NT2/D1 (cell line): ENCODE results near the gene TMC4.
"Not testable (repeated sequence)": the region's sequence is repeated elsewhere in the genome, so short reads cannot be mapped to it uniquely, and the experiment has no call there.

Experiments used
- DNase-seq: peaks from one replicate; pipeline ENCODE4 v3.0.0-alpha.2; 2011; ENCODE audit warnings: low read depth, low spot score
- H3K27me3 ChIP-seq: 2 replicates; pipeline ENCODE4 v1.6.0; 2011; ENCODE audit warnings: mild to moderate bottlenecking; ENCODE audit not compliant: insufficient read length, insufficient read depth
- H3K36me3 ChIP-seq: 2 replicates; pipeline ENCODE4 v1.6.1; 2011; ENCODE audit warnings: mild to moderate bottlenecking, low read length, mixed read lengths; ENCODE audit not compliant: insufficient read depth, insufficient read length
- H3K4me1 ChIP-seq: 2 replicates; pipeline ENCODE4 v1.5.1; 2011; ENCODE audit not compliant: insufficient read depth, insufficient read length
- H3K4me3 ChIP-seq: 2 replicates; pipeline ENCODE4 v1.5.1; 2011; ENCODE audit warnings: low read depth; ENCODE audit not compliant: insufficient read length
- H3K9ac ChIP-seq: 2 replicates; pipeline ENCODE4 v1.6.0; 2011; ENCODE audit warnings: low read depth; ENCODE audit not compliant: insufficient read length
- H3K9me3 ChIP-seq: 2 replicates; pipeline ENCODE4 v1.5.1; 2011; ENCODE audit warnings: mild to moderate bottlenecking, low read length; ENCODE audit not compliant: insufficient read depth
- SUZ12 ChIP-seq: IDR thresholded peaks from 2 replicates; pipeline ENCODE4 v1.6.1; 2011; ENCODE audit not compliant: insufficient read length, insufficient read depth; ENCODE audit errors: extremely low read depth
- YY1 ChIP-seq: IDR thresholded peaks from 2 replicates; pipeline ENCODE4 v1.6.1; 2011; ENCODE audit not compliant: insufficient read length, insufficient read depth
- ZNF274 ChIP-seq: IDR thresholded peaks from 2 replicates; pipeline ENCODE4 v1.6.1; 2011; ENCODE audit warnings: mild to moderate bottlenecking, low read depth, low read length

TMC4 gene

GRCh38 chr19:54172471-54173358, at the start of gene TMC4:
Gene TMC4 (minus strand): TSS chr19:54173160. CDS start chr19:54173117, 43 bp downstream.
- H3K4me1 ChIP-seq = peaks cover 11% of the 10 kb centered on the region
- H3K4me3 ChIP-seq = no peak within 1 kb of the TSS
- H3K27me3 ChIP-seq = no peaks in the 10 kb centered on the region
- no peak within 1 kb of the TSS for H3K9ac ChIP-seq
- H3K36me3 ChIP-seq = peaks cover 14% of the 10 kb centered on the region
- TF ChIP-seq SUZ12 (no peak), YY1 (no peak), ZNF274 (no peak)
- no peaks in the 10 kb centered on the region for H3K9me3 ChIP-seq
- DNase-seq = no peak

DNA sequence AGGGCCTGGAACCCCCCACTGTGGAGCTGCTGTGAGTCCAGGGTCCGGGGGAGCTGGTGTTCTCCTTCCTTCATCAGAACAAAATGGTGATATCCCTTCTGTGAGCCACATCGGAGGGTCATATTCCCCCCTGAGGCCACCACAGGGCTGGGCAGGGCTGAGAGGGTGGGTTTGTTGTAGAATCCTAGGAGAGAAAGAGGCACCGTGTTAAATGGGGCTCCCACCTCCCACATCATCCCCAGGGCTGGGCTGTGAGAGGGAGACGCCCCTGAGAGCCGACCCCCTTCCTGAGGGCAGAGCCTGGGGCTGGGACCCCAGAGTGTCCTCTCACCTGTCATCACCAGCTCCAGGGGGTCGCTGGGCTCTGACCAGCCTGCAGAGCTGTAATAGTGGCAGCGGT, 49.0 kb upstream of the TMC4 start:
- not testable (repeated sequence) for H3K4me1 ChIP-seq, H3K4me3 ChIP-seq

DNA sequence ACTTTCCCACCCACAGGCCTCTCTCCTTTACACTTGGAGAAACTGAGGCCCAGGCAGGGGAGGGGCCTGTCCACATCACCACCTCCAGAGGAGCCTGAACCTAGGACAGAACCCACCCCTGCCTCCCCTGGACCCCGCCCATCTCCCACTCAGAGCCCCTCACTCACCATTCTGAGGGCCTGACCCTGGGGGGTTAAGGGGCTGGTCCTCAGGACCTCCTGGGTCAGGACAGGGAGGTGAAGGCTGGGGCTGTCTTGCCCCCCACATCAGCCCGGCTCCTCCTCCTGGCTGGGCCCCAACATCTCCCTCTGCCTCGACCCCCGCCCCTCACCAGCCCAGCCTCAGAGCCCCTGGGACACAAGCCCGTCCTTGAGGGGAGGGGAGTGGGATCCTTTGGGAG, 46.7 kb upstream of the TMC4 start:
- H3K36me3 ChIP-seq = peaks cover 12% of the 10 kb centered on the region
- DNase-seq, H3K9ac ChIP-seq, H3K27me3 ChIP-seq, H3K4me3 ChIP-seq, H3K9me3 ChIP-seq, H3K4me1 ChIP-seq: not testable (repeated sequence)

More for the DNA sequence above, 49.0 kb upstream of the TMC4 start:
- DNase-seq, H3K9me3 ChIP-seq, H3K9ac ChIP-seq, H3K27me3 ChIP-seq: not testable (repeated sequence)
- H3K36me3 ChIP-seq = peaks cover 12% of the 10 kb centered on the region

GRCh38 chr19:54218960-54219661, 46.2 kb upstream of the TMC4 start:
- no peaks in the 10 kb centered on the region for H3K27me3 ChIP-seq
- H3K36me3 ChIP-seq = peaks cover 12% of the 10 kb centered on the region
- peaks cover 8% of the 10 kb centered on the region for H3K4me1 ChIP-seq
- no peak overlapping the region for H3K9ac ChIP-seq
- no peaks in the 10 kb centered on the region; the same call in 1 of the 2 replicates for H3K9me3 ChIP-seq
- TF ChIP-seq ZNF274 = no peak
- no peak for TF ChIP-seq YY1
- TF ChIP-seq SUZ12 = no peak
- no peak overlapping the region for H3K4me3 ChIP-seq
- DNase-seq = no peak

DNA sequence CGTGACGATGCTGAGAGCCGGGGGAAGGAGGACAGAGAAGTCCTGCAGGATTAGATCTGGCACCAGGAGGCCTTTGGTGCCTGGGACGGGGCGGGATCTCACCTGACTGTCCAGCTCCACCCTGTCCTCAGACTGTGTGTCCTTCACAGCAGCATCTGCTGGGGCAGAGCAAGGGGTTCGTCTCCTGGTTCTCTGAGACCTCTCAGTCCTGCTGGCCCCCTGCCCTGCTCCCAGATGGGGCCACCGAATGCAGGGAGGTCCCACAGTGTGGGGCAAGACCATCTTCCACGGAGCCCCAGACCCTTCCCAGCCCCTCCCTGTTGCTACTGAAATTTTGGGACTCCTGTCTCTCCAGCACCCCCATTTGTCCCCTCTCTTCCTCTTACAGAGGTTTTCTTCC, 45.3 kb upstream of the TMC4 start:
- Histone ChIP-seq H3K36me3 (peaks cover 12% of the 10 kb centered on the region), H3K4me3 (no peak overlapping the region), H3K9me3 (no peaks in the 10 kb centered on the region; the same call in 1 of the 2 replicates), H3K27me3 (no peaks in the 10 kb centered on the region), H3K4me1 (peaks cover 8% of the 10 kb centered on the region), H3K9ac (no peak overlapping the region)
- no peak for TF ChIP-seq ZNF274
- no peak for TF ChIP-seq SUZ12
- no peak for TF ChIP-seq YY1
- DNase-seq = no peak

GRCh38 chr19:54217517-54218247, 44.7 kb upstream of the TMC4 start:
- not testable (repeated sequence) for H3K9ac ChIP-seq, H3K4me3 ChIP-seq, H3K27me3 ChIP-seq, H3K9me3 ChIP-seq, DNase-seq, H3K4me1 ChIP-seq
- peaks cover 12% of the 10 kb centered on the region for H3K36me3 ChIP-seq

DNA sequence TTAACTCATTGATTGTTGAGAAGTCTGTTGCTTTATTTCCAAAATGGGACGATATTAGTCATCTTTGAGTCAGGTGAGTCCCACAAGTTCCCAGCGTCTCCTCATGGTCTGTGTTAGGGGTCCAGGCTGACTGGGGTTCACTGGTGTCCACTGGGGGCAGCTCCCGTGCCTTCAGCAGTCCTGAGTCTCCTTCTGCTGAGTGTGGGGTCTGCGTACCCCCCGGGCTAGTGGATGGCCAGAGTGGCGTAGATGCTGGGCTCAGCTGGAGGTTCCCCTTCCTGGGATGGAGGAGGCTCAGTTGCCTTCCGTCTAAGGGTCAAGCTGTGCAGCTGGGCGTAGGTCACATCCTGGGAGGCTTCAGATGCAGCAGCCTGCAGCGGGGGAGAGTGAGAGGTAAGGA, 43.9 kb upstream of the TMC4 start:
- no peaks in the 10 kb centered on the region for H3K27me3 ChIP-seq
- TF ChIP-seq YY1 (no peak), ZNF274 (no peak), SUZ12 (no peak)
- H3K9me3 ChIP-seq = no peaks in the 10 kb centered on the region; the same call in 1 of the 2 replicates
- DNase-seq = no peak
- H3K36me3 ChIP-seq = peaks cover 12% of the 10 kb centered on the region
- peaks cover 5% of the 10 kb centered on the region for H3K4me1 ChIP-seq
- no peak overlapping the region for H3K9ac ChIP-seq
- H3K4me3 ChIP-seq = no peak overlapping the region

DNA sequence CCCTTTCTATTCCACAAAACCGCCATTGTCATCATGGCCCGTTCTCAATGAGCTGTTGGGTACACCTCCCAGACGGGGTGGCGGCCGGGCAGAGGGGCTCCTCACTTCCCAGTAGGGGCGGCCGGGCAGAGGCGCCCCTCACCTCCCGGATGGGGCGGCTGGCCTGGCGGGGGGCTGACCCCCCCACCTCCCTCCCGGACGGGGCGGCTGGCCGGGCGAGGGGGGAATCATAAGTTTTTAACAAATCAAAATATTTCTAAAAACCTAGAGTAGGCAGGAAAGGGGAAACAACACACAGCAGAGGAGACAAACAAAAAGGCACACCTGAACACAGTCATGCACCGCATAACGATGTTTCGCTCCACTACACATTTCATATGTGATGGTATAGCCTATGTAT, 41.8 kb upstream of the TMC4 start:
- H3K9ac ChIP-seq, DNase-seq, H3K27me3 ChIP-seq, H3K4me3 ChIP-seq, H3K9me3 ChIP-seq, H3K4me1 ChIP-seq: not testable (repeated sequence)
- peaks cover 20% of the 10 kb centered on the region for H3K36me3 ChIP-seq

GRCh38 chr19:54214217-54214616, 41.3 kb upstream of the TMC4 start:
- not testable (repeated sequence) for H3K9ac ChIP-seq, H3K4me3 ChIP-seq, H3K9me3 ChIP-seq, DNase-seq, H3K27me3 ChIP-seq, H3K4me1 ChIP-seq
- peaks cover 23% of the 10 kb centered on the region for H3K36me3 ChIP-seq
